ENCODE data around the gene VSTM1. TPM values are rescaled to one million over a fixed set of nuclear protein-coding genes. Genes with fewer than 3 reads are reported as not detected.

VSTM1 gene
- total RNA-seq, 1 experiment from 2014 or later, result not detected

DNA sequence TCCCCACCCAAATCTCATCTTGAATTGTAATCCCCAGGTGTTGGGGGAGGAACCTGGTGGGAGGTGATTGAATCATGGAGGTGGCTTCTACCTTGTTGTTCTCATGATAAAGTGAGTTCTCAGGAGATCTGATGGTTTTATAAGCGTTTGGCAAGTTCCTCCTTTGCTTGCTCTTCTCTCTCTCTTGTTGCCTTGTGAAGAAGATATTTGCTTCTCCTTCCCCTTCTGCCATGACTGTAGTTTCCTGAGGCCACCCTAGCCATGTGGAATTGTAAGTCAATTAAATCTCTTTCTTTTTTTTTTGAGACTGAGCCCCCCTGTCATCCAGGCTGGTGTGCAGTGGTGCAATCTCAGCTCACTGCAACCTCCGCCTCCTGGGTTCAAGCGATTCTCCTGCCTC is 34.4 kb downstream of the VSTM1 start:
- no peak for DNase-seq
- H3K36me3 ChIP-seq (ENCODE audit: control insufficient read depth, insufficient read depth, low read length), result no peaks in the 10 kb centered on the region
- no peaks in the 10 kb centered on the region for H3K4me1 ChIP-seq
- no TSS peak for BruUV-seq (replicated peaks)
- no peaks in the 10 kb centered on the region for H3K9me3 Mint-ChIP-seq (ENCODE audit: unreplicated experiment)
- intact Hi-C loops (cut with micrococcal nuclease; ENCODE audit: unreplicated experiment), result no loop called here
- H3K4me3 Mint-ChIP-seq (ENCODE audit: unreplicated experiment), result no peak overlapping the region
- no peak overlapping the region for H3K27ac Mint-ChIP-seq (ENCODE audit: unreplicated experiment)
- TF ChIP-seq, protein P1, sequence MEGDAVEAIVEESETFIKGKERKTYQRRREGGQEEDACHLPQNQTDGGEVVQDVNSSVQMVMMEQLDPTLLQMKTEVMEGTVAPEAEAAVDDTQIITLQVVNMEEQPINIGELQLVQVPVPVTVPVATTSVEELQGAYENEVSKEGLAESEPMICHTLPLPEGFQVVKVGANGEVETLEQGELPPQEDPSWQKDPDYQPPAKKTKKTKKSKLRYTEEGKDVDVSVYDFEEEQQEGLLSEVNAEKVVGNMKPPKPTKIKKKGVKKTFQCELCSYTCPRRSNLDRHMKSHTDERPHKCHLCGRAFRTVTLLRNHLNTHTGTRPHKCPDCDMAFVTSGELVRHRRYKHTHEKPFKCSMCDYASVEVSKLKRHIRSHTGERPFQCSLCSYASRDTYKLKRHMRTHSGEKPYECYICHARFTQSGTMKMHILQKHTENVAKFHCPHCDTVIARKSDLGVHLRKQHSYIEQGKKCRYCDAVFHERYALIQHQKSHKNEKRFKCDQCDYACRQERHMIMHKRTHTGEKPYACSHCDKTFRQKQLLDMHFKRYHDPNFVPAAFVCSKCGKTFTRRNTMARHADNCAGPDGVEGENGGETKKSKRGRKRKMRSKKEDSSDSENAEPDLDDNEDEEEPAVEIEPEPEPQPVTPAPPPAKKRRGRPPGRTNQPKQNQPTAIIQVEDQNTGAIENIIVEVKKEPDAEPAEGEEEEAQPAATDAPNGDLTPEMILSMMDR (IDR thresholded peaks at IDR 0.05; ENCODE audit: insufficient read depth in 1 of 2, low read depth in 1 of 2, low read length in 1 of 2, severe bottlenecking in 1 of 2, unreplicated experiment in 1 of 2), result no peak
- no peaks in the 10 kb centered on the region for H3K9me3 ChIP-seq
- no peaks in the 10 kb centered on the region for H3K27me3 ChIP-seq (replicated peaks; ENCODE audit: control insufficient read depth, insufficient read depth, low read length)
- no peak overlapping the region for H3K4me3 ChIP-seq (ENCODE audit: low read depth, low read length)
- no peaks in the 10 kb centered on the region for H3K27me3 Mint-ChIP-seq (ENCODE audit: insufficient read depth, unreplicated experiment)
- peaks cover 16% of the 10 kb centered on the region for H3K4me1 Mint-ChIP-seq (ENCODE audit: low read depth, unreplicated experiment)
- POLR2A ChIA-PET, result no interaction called here
- peaks cover 1% of the 10 kb centered on the region for H3K36me3 Mint-ChIP-seq (ENCODE audit: insufficient read depth, unreplicated experiment)
- CTCF ChIA-PET, result interaction anchor here (0.9 to 1.3 kb wide), 12 partner anchors 8 to 236 kb away, joined by 3 to 12 read pairs (median 6); partner anchors contain the start of genes CNOT3 and MYADM

DNA sequence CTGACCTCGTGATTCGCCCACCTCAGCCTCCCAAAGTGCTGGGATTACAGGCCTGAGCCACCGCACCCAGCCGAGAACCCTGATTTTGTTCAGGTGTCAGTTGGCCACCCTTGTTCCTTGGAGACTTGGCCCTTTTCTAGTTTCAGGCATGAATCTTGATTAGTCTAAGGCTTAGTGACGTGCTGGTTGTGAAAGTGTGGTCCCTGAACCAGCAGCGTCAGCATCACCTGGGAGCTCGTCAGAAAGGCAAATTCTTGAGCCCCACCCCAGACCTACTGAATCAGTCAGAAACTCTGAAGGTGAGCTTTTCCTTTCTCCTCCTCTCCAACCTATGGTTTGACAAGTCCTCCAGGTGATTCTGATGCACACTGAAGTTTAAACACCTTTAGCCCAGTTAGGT is 37.0 kb downstream of the VSTM1 start:
- Histone ChIP-seq H3K36me3 (ENCODE audit: control insufficient read depth, insufficient read depth, low read length) (no peaks in the 10 kb centered on the region), H3K9me3 (no peaks in the 10 kb centered on the region), H3K27me3 (replicated peaks; ENCODE audit: control insufficient read depth, insufficient read depth, low read length) (no peaks in the 10 kb centered on the region), H3K4me1 (no peaks in the 10 kb centered on the region), H3K4me3 (ENCODE audit: low read depth, low read length) (no peak overlapping the region)
- TF ChIP-seq, protein P1 (IDR thresholded peaks at IDR 0.05; ENCODE audit: insufficient read depth in 1 of 2, low read depth in 1 of 2, low read length in 1 of 2, severe bottlenecking in 1 of 2, unreplicated experiment in 1 of 2), result no peak
- intact Hi-C loops (cut with micrococcal nuclease; ENCODE audit: unreplicated experiment), result no loop called here
- no peak for DNase-seq
- CTCF ChIA-PET, result interaction anchor here (0.9 kb wide), 1 partner anchor 55 kb away, joined by 3 read pairs; the partner anchor contains the start of gene TARM1
- H3K4me1 Mint-ChIP-seq (ENCODE audit: low read depth, unreplicated experiment), result peaks cover 16% of the 10 kb centered on the region
- peaks cover 5% of the 10 kb centered on the region for H3K36me3 Mint-ChIP-seq (ENCODE audit: insufficient read depth, unreplicated experiment)
- H3K4me3 Mint-ChIP-seq (ENCODE audit: unreplicated experiment), result no peak overlapping the region
- no peaks in the 10 kb centered on the region for H3K9me3 Mint-ChIP-seq (ENCODE audit: unreplicated experiment)
- no peak overlapping the region for H3K27ac Mint-ChIP-seq (ENCODE audit: unreplicated experiment)
- POLR2A ChIA-PET, result no interaction called here
- BruUV-seq (replicated peaks), result no TSS peak
- no peaks in the 10 kb centered on the region for H3K27me3 Mint-ChIP-seq (ENCODE audit: insufficient read depth, unreplicated experiment)

DNA sequence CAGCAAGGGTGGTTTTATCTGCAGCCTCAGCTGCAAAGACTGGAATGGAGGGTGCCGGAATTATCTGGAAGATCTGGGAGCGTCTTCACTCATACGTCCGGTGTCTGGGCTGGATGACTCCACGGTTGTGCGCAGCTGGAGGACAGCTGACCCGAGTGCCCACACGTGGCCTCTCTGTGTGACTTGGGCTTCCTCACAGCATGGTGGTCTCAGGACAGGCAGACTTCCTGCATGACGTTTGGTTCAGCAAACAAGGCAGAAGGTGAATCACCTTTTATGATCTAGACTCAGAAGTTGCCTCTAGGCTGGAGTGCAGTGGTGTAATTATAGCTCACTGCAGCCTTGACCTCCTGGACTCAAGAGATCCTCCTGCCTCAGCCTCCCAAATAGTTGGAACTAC is 39.0 kb downstream of the VSTM1 start:
- DNase-seq, result no peak

More for the DNA sequence above, 39.0 kb downstream of the VSTM1 start:
- no peak overlapping the region for H3K4me3 Mint-ChIP-seq (ENCODE audit: unreplicated experiment)
- Histone ChIP-seq H3K9me3 (no peaks in the 10 kb centered on the region), H3K36me3 (ENCODE audit: control insufficient read depth, insufficient read depth, low read length) (no peaks in the 10 kb centered on the region), H3K4me1 (peaks cover 5% of the 10 kb centered on the region), H3K4me3 (ENCODE audit: low read depth, low read length) (no peak overlapping the region), H3K27me3 (replicated peaks; ENCODE audit: control insufficient read depth, insufficient read depth, low read length) (no peaks in the 10 kb centered on the region)
- peaks cover 5% of the 10 kb centered on the region for H3K36me3 Mint-ChIP-seq (ENCODE audit: insufficient read depth, unreplicated experiment)
- no peak overlapping the region for H3K27ac Mint-ChIP-seq (ENCODE audit: unreplicated experiment)
- POLR2A ChIA-PET, result no interaction called here
- TF ChIP-seq, protein P1 (IDR thresholded peaks at IDR 0.05; ENCODE audit: insufficient read depth in 1 of 2, low read depth in 1 of 2, low read length in 1 of 2, severe bottlenecking in 1 of 2, unreplicated experiment in 1 of 2), result no peak
- no peaks in the 10 kb centered on the region for H3K27me3 Mint-ChIP-seq (ENCODE audit: insufficient read depth, unreplicated experiment)
- BruUV-seq (replicated peaks), result no TSS peak
- intact Hi-C loops (cut with micrococcal nuclease; ENCODE audit: unreplicated experiment), result loop anchor here (1.0 to 5.0 kb wide), 4 partner anchors 142 to 827 kb away; partner anchors contain the start of gene PRKCG
- H3K4me1 Mint-ChIP-seq (ENCODE audit: low read depth, unreplicated experiment), result no peaks in the 10 kb centered on the region
- CTCF ChIA-PET, result interaction anchor here (0.6 to 1.5 kb wide), 3 partner anchors 15 to 173 kb away, joined by 3 to 8 read pairs (median 5); no protein-coding TSS in a partner anchor
- H3K9me3 Mint-ChIP-seq (ENCODE audit: unreplicated experiment), result no peaks in the 10 kb centered on the region

All from Caco-2 (cell line).